Dermis lymphatic vessel endothelial cell (primary cell): ENCODE results near the gene OR52E5. TPM values are rescaled to one million over a fixed set of nuclear protein-coding genes. Genes with fewer than 3 reads are reported as not detected.

Source experiments
- total RNA-seq: library from RNA; depleted of rRNA; stranded (reverse); fragments of >200 nt; gene quantifications from 2 replicates; pipeline ENCODE4 v1.2.1, GENCODE V29; 2014

The OR52E5 gene
- not detected in 2 replicates for total RNA-seq

GRCh38 chr11:5892908-5893307 lies at the start of gene OR52E5:
OR52E5 (plus strand) TSS chr11:5893208; CDS start chr11:5900777, 7,569 bp downstream.

GRCh38 chr11:5857590-5857989 lies 35.4 kb upstream of the OR52E5 start, which contains the start of gene OR52E8:
OR52E8 (minus strand) TSS chr11:5857690; CDS start chr11:5857690, 0 bp downstream.

GRCh38 chr11:5880329-5880728 lies 12.7 kb upstream of the OR52E5 start, which contains the start of gene OR52E4:
OR52E4 (plus strand) TSS chr11:5880629; CDS start chr11:5884293, 3,664 bp downstream.

GRCh38 chr11:5941951-5942350 lies 48.9 kb downstream of the OR52E5 start, which contains the start of gene OR56A3:
OR56A3 (plus strand) TSS chr11:5942251; CDS start chr11:5947347, 5,096 bp downstream.

Other genes starting within 250 kb of the OR52E5 start
- 54.8 and 60.8 TPM in 2 replicates for gene TRIM5, start 208.1 kb upstream of the OR52E5 start, total RNA-seq
- gene TRIM22, start 203.4 kb upstream of the OR52E5 start, total RNA-seq: 30.5 and 46.6 TPM in 2 replicates
- gene OR56B1, start 156.8 kb upstream of the OR52E5 start, total RNA-seq: not detected in 2 replicates
- gene OR52N4, start 139.0 kb upstream of the OR52E5 start, total RNA-seq: not detected in 2 replicates
- gene OR52N5, start 109.9 kb upstream of the OR52E5 start, total RNA-seq: not detected in 2 replicates
- not detected in 2 replicates for gene OR52N1, start 101.9 kb upstream of the OR52E5 start, total RNA-seq
- not detected in 2 replicates for gene OR52N2, start 84.3 kb upstream of the OR52E5 start, total RNA-seq
- not detected in 2 replicates for gene OR52E6, start 51.3 kb upstream of the OR52E5 start, total RNA-seq
- gene OR52E8, start 35.5 kb upstream of the OR52E5 start, total RNA-seq: not detected in 2 replicates
- not detected in 2 replicates for gene OR52E4, start 12.6 kb upstream of the OR52E5 start, total RNA-seq
- not detected in 2 replicates for gene OR56A3, start 49.0 kb downstream of the OR52E5 start, total RNA-seq
- not detected in 2 replicates for gene OR56A5, start 75.3 kb downstream of the OR52E5 start, total RNA-seq
- not detected in 2 replicates for gene OR52L1, start 93.8 kb downstream of the OR52E5 start, total RNA-seq
- not detected in 2 replicates for gene OR56A4, start 113.7 kb downstream of the OR52E5 start, total RNA-seq
- gene OR56A1, start 137.6 kb downstream of the OR52E5 start, total RNA-seq: not detected in 2 replicates
- gene OR56B4, start 214.5 kb downstream of the OR52E5 start, total RNA-seq: not detected in 2 replicates